GM21360 (cell line): ENCODE measurements around the gene ZNF862.
A peak's percentile ranks its signal among the peaks of the same experiment; 100 is the strongest.

Experiments used
- ATAC-seq: cut with Tn5 transposase; IDR thresholded peaks from one replicate; pipeline ENCODE4 v1.9.1; 2021; ENCODE audit warnings: mild to moderate bottlenecking, moderate library complexity; ENCODE audit not compliant: unreplicated experiment

The ZNF862 gene

DNA sequence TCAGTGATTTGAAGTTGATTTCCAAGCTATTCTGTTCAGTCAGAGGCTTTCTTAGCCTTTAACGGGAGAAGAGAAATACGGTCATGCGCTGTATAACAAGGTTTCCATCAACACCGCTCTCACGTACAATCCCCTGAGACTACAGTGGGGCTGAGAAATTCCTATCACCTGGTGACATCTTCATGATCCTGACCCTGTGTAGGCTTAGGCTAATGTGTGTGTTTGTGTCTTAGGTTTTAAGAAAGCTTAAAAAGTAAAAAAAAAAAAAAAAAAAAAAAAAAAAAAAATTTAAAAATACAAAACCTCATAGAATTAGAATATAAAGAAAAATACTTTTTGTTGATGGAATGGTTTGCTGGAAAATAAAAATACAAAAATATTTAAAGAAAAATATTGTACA lies 1.8 kb downstream of the ZNF862 start:
- no peak for ATAC-seq

DNA sequence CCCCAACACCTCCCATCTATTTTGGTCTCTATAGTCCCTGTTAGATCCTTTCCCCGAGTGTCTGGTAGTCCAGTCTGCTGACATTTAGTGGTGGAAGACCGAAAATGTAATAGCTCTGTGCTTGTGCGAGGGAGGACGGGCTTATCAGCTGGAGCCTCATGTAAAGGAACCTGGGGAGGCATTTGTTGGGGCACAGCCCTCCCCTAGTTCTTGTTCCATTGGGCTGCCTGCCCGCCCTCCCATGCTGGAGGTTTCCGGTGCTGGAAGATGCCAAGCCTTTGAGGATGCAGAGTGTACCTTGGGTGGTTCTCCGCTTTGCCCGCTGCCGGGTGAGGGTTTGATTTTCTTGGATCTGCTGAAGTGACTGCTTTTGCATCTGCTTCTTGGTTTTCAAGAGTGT lies 5.4 kb downstream of the ZNF862 start:
- ATAC-seq = no peak

GRCh38 chr7:149844445-149844844 lies 6.3 kb downstream of the ZNF862 start:
- ATAC-seq = no peak

DNA sequence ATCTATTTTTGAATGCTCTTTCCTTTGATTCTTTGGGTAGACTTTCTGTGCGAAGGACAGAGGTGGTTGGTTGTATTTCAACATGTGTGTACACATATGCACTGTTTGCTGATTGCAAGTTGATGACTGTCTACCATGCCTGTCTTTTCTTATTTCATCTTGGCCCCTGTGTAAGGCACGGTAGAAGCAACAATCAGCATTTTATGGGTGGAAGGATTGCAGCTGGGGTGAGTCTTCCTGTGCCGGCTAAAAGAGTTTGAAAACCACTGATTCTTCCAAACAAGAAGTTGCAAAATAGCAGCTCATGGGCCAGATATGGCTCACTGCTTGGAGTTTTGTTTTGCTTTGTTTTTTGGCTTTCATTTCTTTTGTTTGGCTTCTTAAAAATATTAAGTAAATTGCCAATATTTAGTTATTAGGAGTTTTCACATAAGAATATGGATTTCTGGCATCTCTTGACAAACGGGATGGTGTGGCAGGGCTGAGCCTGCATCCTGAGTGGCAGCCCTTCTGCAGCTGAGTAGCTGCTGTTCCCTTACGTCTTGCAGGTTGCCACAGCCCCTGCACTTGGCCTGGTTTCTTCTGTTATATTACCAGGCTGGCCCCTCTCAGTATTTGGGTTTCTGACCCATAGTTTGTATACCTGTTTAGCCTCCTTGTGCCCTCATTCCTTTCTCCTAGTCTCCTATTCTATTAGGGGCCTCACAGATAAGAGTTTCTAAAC lies 7.2 kb downstream of the ZNF862 start:
- no peak for ATAC-seq

DNA sequence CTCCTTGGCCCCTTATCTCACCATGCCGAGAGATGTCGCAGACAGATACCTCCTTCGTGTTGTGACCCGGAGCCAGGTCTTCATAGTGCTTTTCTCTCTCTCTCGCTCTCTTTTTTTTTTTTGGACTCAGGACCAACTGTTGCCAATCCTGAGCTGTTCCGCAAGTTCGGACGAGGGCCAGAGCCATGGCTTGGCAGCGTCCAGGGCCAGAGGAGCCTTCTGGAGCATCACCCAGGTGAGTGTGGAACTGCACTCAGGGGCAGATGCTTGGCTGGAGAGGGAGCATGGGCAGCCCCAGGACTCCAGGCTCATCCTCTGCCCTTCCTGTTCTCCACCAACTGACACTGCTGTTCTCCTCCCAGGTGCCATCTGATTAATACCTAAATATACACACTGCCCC lies 7.8 kb downstream of the ZNF862 start:
- no peak for ATAC-seq

DNA sequence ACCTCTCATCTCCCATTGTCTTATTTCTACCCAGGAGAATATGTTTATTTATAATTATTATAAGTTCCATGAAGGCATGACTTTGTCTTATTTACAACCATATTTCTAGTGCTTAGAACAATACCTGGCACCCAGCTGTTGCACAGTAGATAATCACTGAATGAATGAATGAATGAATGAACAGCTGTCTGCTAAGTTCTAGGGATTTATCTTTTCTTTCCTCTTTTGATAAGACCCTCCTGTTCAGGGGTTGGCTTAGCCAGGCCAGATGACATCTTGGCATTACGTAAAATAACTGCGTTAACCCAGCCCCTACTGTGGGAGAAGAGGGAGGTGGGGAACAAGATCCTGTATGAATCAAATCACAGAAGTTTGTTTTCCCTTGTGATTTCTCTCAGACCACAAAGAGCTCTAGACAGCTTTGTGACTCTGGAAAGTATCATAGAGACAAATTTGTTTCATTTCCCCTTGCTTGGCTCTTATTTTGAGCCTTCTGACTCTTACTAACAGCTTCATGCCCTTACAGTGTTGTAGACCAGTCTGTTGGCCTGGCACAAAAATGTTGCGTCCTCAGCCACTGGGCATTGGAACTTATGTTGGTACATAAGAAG lies 8.4 kb downstream of the ZNF862 start:
- ATAC-seq = peak; percentile 74

DNA sequence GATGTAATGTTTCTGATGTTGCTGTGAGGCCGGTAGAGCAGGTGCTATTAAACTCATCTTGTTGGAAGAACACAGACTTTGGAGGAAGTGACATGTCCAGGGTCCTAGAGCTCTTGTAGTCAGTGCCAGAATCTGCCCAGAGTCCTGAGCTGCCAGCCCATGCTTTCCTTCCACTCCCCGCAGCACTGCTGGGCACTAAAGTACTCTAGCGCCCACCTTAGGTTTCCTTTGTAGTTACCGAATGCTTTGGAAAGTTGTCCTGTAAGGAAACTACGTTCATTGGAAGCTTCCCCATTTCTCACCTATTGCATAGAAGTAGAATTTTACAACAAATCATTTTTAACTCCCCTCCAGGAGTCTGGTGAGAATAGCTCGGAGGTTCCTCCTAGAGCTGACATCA lies 11.0 kb downstream of the ZNF862 start:
- no peak for ATAC-seq

DNA sequence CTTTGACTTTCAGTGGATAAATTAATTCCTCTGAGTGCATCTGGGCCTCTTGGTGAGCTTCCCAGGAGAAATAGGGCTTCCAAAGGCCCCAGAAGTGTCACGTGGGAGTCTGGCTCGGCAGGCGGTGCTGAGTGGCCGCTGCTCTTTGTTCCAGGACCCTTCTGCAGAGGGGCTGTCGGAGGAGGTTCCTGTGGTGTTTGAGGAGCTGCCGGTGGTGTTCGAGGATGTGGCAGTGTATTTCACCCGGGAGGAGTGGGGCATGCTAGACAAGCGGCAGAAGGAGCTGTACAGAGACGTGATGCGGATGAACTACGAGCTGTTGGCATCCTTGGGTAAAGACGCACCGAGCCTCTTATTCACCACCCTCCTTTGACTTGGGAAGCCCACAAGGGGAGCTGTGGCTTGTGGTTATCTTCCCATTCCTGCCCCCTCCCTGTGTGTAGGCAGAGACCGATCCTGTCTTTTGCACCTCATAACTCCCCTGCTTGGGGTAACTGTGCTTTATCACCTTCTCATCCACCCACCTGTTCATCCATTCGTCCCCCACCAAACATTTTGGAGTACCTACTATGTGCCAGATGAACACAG lies 11.9 kb downstream of the ZNF862 start:
- ATAC-seq = no peak

DNA sequence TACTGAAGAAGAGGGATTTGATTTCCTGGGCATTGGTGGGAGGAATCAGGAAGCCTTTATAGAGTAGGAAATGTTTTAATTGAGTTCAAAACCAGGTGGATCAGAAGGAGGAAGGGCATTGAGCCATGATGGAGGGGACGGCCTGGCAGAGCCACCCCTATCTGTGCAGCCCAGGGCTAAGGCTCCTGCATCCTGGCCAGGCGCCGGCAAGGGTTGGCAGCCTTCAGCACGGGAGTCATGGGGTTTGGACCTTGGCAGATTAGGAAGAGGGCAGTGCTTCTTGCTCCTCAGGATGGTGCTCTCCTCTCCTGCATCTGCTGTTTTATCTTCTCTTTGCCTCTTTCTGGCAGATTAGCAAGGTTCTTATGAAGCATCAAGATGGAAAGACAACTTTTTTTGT lies 12.5 kb downstream of the ZNF862 start:
- ATAC-seq = no peak

DNA sequence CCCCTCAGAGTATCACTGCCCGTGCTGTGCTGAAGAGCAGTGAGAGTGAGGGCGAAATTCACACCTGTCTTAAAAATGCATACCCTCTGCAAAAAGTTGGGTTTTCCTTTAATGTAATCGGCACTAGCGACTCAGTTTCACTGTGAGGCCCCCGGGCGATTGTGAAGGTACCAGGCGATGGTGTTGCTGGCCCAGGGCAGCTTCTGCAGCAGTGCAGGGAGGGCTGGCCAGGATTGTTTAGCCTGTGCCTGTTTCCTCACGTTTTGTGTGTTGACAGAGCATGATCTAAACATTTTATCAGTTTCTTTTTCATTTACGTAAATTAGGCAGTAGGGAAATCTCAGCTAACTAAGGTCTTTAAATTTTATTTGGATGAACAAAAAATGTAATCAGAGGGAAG lies 13.3 kb downstream of the ZNF862 start:
- no peak for ATAC-seq

DNA sequence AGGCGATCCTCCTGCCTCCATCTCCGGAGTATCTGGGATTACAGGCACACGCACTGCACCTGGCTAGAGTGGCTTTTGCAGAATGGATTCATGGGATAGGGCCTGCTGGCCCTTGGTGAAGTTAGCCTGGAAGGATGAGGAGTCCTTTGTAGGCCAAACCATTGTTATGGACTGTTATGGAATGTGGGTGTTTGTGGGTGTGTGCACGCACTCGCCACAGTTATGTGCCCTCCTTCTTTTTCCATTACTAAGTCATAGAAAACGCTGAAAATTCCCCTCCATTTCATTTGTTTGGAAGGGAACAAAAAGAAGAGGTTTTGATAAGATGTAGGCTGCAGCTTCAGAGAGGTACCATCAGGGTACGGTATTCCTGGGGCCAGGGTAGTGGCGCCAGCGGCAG lies 15.0 kb downstream of the ZNF862 start:
- no peak for ATAC-seq

DNA sequence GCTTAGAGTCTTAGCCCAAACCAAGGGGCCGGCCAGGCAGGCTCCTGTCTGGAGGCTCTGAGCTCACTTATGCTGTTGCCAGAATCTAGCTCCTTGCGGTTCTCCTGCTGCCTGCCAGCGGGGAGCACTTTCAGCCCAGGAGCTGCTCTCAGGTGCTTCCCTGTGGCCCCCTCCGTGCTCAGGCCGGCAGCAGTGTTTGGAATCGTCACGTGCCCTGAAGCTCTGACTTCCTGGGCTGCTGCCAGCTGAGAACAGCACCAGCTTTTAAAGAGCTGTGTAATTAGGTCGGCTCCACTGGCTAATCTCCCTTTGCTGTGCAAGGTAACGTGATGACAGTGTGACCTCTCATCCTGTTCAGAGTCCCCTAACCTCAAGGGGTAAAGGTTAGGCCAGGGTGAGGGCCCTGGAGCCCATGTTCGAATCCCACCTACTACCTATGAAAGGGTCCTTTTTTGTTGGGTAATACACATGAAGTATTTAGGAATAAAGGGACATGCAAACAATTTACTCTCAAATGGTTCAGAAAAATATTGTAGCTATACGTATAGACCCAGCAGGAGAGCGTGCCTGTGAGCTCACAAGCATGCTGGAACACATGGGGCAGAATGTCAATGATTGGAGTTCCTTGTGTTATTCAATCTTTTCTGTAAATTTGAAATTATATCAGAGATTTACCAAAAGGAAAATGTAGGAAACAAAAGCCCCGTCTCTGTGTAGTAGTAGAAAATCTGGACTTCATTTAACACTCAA lies 16.6 kb downstream of the ZNF862 start:
- ATAC-seq = no peak

GRCh38 chr7:149855361-149856305 lies 17.5 kb downstream of the ZNF862 start:
- ATAC-seq = no peak

- ATAC-seq = no peak
These were observed 18.4 kb downstream of the ZNF862 start for GRCh38 chr7:149856583-149856982.

- no peak for ATAC-seq
These were observed 21.2 kb downstream of the ZNF862 start for GRCh38 chr7:149859369-149859768.

GRCh38 chr7:149859876-149860275 lies 21.7 kb downstream of the ZNF862 start:
- no peak for ATAC-seq

- no peak for ATAC-seq
These were observed 22.9 kb downstream of the ZNF862 start for GRCh38 chr7:149860821-149861727.

DNA sequence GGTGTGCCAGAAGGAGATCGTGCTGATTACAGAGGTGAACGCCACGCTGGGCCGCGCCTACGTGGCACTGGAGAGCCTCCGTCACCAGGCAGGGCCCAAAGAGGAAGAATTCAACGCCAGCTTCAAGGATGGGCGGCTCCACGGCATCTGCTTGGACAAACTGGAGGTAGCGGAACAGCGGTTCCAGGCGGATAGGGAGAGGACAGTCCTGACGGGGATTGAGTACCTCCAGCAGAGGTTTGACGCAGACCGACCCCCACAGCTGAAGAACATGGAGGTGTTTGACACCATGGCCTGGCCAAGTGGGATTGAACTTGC lies 23.5 kb downstream of the ZNF862 start:
- ATAC-seq = no peak

GRCh38 chr7:149862156-149862555 lies 24.0 kb downstream of the ZNF862 start:
- no peak for ATAC-seq

- no peak for ATAC-seq
These were observed 25.3 kb downstream of the ZNF862 start for GRCh38 chr7:149863500-149863899.
